ENCODE measurements around the gene UBN1.

DNA sequence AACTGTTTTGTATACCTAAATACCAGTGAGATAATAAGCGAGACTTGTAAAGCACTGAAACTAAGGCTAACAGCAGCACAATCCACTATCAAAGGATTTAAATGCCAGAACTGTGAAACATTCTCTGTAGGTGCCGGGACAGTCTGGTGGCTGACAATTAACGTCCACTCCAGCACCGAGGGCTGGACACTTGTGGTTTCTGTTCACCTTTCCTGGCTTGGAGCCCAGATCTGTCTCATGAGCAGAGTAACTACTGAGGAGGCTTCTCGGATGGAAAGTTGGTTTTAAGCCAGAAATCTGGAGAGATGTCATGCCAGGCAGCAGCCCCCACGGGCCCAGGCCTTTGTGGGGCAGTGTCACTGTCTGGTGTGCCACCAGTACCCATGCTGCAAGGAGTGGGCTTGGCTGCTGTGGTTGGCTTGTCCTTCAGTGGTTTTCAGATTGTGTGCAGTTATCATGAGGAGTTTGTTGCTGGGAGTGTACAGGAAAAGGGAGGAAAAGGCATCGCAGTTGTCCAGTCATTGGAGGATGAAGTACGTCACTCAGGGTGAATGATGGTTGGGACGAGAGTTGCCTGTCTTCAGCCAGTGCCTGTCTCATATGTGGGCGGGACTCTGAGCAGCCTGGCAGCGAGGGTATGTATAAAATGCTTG is 35.5 kb downstream of the UBN1 start:
- TF ChIP-seq POLR2A (IDR thresholded peaks at IDR 0.05; ENCODE audit: low read depth, low read length): no peak
- TF ChIP-seq, protein P1, sequence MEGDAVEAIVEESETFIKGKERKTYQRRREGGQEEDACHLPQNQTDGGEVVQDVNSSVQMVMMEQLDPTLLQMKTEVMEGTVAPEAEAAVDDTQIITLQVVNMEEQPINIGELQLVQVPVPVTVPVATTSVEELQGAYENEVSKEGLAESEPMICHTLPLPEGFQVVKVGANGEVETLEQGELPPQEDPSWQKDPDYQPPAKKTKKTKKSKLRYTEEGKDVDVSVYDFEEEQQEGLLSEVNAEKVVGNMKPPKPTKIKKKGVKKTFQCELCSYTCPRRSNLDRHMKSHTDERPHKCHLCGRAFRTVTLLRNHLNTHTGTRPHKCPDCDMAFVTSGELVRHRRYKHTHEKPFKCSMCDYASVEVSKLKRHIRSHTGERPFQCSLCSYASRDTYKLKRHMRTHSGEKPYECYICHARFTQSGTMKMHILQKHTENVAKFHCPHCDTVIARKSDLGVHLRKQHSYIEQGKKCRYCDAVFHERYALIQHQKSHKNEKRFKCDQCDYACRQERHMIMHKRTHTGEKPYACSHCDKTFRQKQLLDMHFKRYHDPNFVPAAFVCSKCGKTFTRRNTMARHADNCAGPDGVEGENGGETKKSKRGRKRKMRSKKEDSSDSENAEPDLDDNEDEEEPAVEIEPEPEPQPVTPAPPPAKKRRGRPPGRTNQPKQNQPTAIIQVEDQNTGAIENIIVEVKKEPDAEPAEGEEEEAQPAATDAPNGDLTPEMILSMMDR (IDR thresholded peaks at IDR 0.05; ENCODE audit: extremely low read depth in 1 of 2, insufficient read depth in 1 of 2, low read depth in 1 of 2, low read length in 2 of 2): no peak
- TF ChIP-seq, protein P2, sequence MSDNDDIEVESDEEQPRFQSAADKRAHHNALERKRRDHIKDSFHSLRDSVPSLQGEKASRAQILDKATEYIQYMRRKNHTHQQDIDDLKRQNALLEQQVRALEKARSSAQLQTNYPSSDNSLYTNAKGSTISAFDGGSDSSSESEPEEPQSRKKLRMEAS (IDR thresholded peaks at IDR 0.05; ENCODE audit: insufficient read depth, insufficient read length): no peak

Data from endothelial cell of umbilical vein (primary cell).